GM12878 (cell line): Measurements from ENCODE around the gene CCDC43. TPM values are rescaled to one million over a fixed set of nuclear protein-coding genes. Genes with fewer than 3 reads are reported as not detected.
A peak's percentile ranks its signal among the peaks of the same experiment; 100 is the strongest.
"Not testable (repeated sequence)": the region's sequence is repeated elsewhere in the genome, so short reads cannot be mapped to it uniquely, and the experiment has no call there.

ENCODE experiments used
- ATAC-seq: fragments of 200-7000 bp; cut with Tn5 transposase; 3 replicates; pipeline ENCODE4 v1.9.1; 2020; ENCODE audit warnings: mild to moderate bottlenecking, moderate library complexity
- BruUV-seq: library from RNA; stranded (reverse); fragments of 400-500 nt; replicated peaks from 2 replicates; lab custom pipeline; 2021; lab: Mats Ljungman, UMichigan
- CTCF ChIA-PET: fragments of 300-600 bp; sonication (Branson Sonifier 250); formaldehyde crosslinking; extraction: SDS; loops from one replicate; lab custom pipeline; 2021; ENCODE audit warnings: inconsistent platforms; lab: Yijun Ruan, JAX
- POLR2A ChIA-PET: fragments of 350-600 bp; formaldehyde crosslinking; extraction: SDS; loops from one replicate; lab custom pipeline; 2021; ENCODE audit warnings: inconsistent platforms; lab: Charles Lee
- RAD21 ChIA-PET: fragments of 300-600 bp; sonication (Branson Sonifier 250); formaldehyde crosslinking; loops from one replicate; lab custom pipeline; 2023; ENCODE audit warnings: antibody characterized with exemption; ENCODE audit not compliant: unreplicated experiment; lab: Charles Lee
- SMC1A ChIA-PET: fragments of 300-600 bp; sonication (Branson Sonifier 250); formaldehyde crosslinking; loops from one replicate; lab custom pipeline; 2023; ENCODE audit not compliant: unreplicated experiment, uncharacterized antibody; lab: Charles Lee
- DNase-seq: peaks from one replicate; pipeline ENCODE4 v3.0.0-alpha.2; 2011; ENCODE audit warnings: low read depth, low spot score
- FAIRE-seq: peaks from 3 replicates; lab custom pipeline; 2011; peaks lifted over from hg19 to GRCh38; lab: Jason Lieb, UNC
- H2AFZ ChIP-seq: 2 replicates; pipeline ENCODE4 v1.6.0; 2011; ENCODE audit warnings: low read depth, low read length, control low read depth; ENCODE audit not compliant: control insufficient read depth
- H3K27ac ChIP-seq: 2 replicates; pipeline ENCODE4 v1.5.1; 2011; ENCODE audit warnings: control low read depth; ENCODE audit not compliant: control insufficient read depth, insufficient read depth
- H3K27me3 ChIP-seq, 2 experiments: replicated peaks in 1 of 2; 2 replicates each; pipeline versions ENCODE4 v1.6.0 to v1.6.1; 2011; ENCODE audit warnings: low read length in 1 of 2; ENCODE audit not compliant: control insufficient read depth in 2 of 2, insufficient read depth in 2 of 2
- H3K36me3 ChIP-seq, 2 experiments: 2 replicates each; pipeline ENCODE4 v1.5.1; 2011; ENCODE audit warnings: low read length in 1 of 2; ENCODE audit not compliant: control insufficient read depth in 2 of 2, insufficient read depth in 2 of 2
- H3K4me1 ChIP-seq: 2 replicates; pipeline ENCODE4 v1.6.1; 2011; ENCODE audit warnings: mild to moderate bottlenecking, low read length, moderate library complexity, mixed read lengths; ENCODE audit not compliant: control insufficient read depth, insufficient read depth
- H3K4me2 ChIP-seq: 2 replicates; pipeline ENCODE4 v1.6.0; 2011; ENCODE audit warnings: control low read depth; ENCODE audit not compliant: control insufficient read depth, insufficient read depth
- H3K4me3 ChIP-seq: fragments of 200-600 bp; sonication (generic); 2 replicates; pipeline ENCODE4 v1.5.1; 2016
- H3K79me2 ChIP-seq: 2 replicates; pipeline ENCODE4 v1.6.0; 2011; ENCODE audit warnings: low read length; ENCODE audit not compliant: control insufficient read depth, insufficient read depth
- H3K9ac ChIP-seq: 2 replicates; pipeline ENCODE4 v1.8.0; 2011; ENCODE audit warnings: low read length, control low read depth, mixed read lengths; ENCODE audit not compliant: control insufficient read depth, insufficient read depth
- H3K9me3 ChIP-seq: replicated peaks from 3 replicates; pipeline ENCODE4 v1.5.1; 2011; ENCODE audit warnings: mild to moderate bottlenecking, low read length; ENCODE audit not compliant: control insufficient read depth, insufficient read depth
- H4K20me1 ChIP-seq: 2 replicates; pipeline ENCODE4 v1.6.0; 2011; ENCODE audit not compliant: control insufficient read depth, insufficient read depth
- HDGF ChIP-seq: fragments of 450-650 bp; IDR thresholded peaks from 2 replicates; pipeline ENCODE4 v1.6.1; 2016; ENCODE audit warnings: antibody characterized with exemption
- WGBS: methylation state at CpG from one replicate; pipeline ENCODE4 v1.1.6; 2016; ENCODE audit warnings: low lambda C conversion rate; ENCODE audit not compliant: insufficient replicate concordance, insufficient coverage; ENCODE audit errors: missing lambda C conversion rate; 5-methylcytosine and 5-hydroxymethylcytosine counted together
- in situ Hi-C: fragments of 300-500 bp; cut with MboI; formaldehyde crosslinking; loops from 9 replicates; pipeline ENCODE4 v1.14.3; 2018; ENCODE audit warnings: mixed read lengths
- intact Hi-C: fragments of 100-400 bp; cut with micrococcal nuclease; formaldehyde crosslinking; loops from one replicate; pipeline ENCODE4 v1.14.2; 2022; ENCODE audit not compliant: unreplicated experiment
- polyA plus RNA-seq, 11 experiments: library from polyadenylated mRNA; depleted of rRNA in 4 of 11; unstranded in 6 of 11; stranded (reverse) in 5 of 11; fragments of >200 nt; fragmentation: Nextera tagmentation in 4 of 11; fragmentation: Illumina TruSeq in 1 of 11; extraction: Ambion mirVana in 4 of 11; extraction: Trizol in 1 of 11; gene quantifications; 1 replicate in 1 of 11; 2 replicates in 10 of 11; pipeline versions ENCODE4 v1.2.1 to v1.2.3, GENCODE V29; 2011 to 2016; ENCODE audit warnings: inconsistent platforms in 2 of 11, missing spikeins in 2 of 11, low read depth in 1 of 11
- total RNA-seq, 4 experiments: library from RNA; depleted of rRNA in 3 of 4; stranded (reverse); fragments of >200 nt in 3 of 4; fragmentation: Illumina TruSeq in 1 of 4; extraction: Trizol in 1 of 4; gene quantifications; 2 replicates each; pipeline versions ENCODE4 v1.2.1 to v1.2.3, GENCODE V29; 2013 to 2021
- TF ChIP-seq, protein P1 (sequence below): IDR thresholded peaks from 2 replicates; pipeline ENCODE4 v1.6.1; 2011; ENCODE audit warnings: mild to moderate bottlenecking, low read depth, low read length, moderate library complexity; ENCODE audit not compliant: insufficient replicate concordance
- TF ChIP-seq, protein P2 (sequence below), 3 experiments: IDR thresholded peaks in 2 of 3; conservative IDR thresholded peaks in 1 of 3; 2 replicates each; pipeline ENCODE4 v1.5.1; 2011; ENCODE audit warnings: low read depth in 3 of 3, low read length in 3 of 3, mild to moderate bottlenecking in 3 of 3, control low read depth in 2 of 3, moderate library complexity in 2 of 3, inconsistent platforms in 1 of 3, mixed read lengths in 1 of 3; ENCODE audit not compliant: control insufficient read depth in 2 of 3, insufficient read depth in 1 of 3; ENCODE audit errors: extremely low read depth in 1 of 3
- TF ChIP-seq, protein P3 (sequence below): IDR thresholded peaks from 2 replicates; pipeline ENCODE4 v1.6.1; 2011; ENCODE audit warnings: borderline replicate concordance, low read depth, mild to moderate bottlenecking, moderate library complexity, low read length; ENCODE audit not compliant: insufficient read depth, poor library complexity, severe bottlenecking

The CCDC43 gene
- total and polyA plus RNA-seq, 10 of the 15 experiments (the other 5 are each of a cell fraction or from before 2014, with no cell fraction given) = 10.8 to 42.3 (median 24.1) TPM

DNA sequence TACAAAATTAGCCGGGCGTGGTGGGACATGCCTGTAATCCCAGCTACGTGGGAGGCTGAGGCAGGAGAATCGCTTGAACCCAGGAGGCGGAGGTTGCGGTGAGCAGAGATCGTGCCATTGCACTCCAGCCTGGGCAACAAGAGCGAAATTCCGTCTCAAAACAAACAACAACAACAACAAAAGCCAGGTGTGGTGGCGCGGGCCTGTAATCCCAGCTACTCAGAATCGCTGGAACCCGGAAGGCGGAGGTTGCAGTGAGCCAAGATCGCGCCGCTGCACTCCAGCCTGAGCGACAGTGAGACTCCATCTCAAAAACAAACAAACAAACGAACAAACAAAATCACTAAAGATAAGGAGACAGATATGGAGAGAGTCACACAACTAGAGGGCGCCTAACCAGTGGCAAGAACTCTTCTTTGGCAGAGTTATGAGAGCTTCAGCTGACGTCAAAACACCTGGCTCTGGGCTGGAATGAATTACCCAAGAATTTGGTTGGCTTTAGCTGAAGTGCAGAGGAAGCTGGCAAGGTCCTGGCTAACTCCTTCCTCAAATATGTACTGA is 1.2 kb upstream of the CCDC43 start:
- BruUV-seq, H3K4me3 ChIP-seq, FAIRE-seq, H3K9ac ChIP-seq, in situ Hi-C loops, H3K9me3 ChIP-seq, H3K27me3 ChIP-seq, DNase-seq, H3K36me3 ChIP-seq, H3K4me1 ChIP-seq, H2AFZ ChIP-seq, intact Hi-C loops, H3K27ac ChIP-seq: not testable (repeated sequence)
- SMC1A ChIA-PET = interaction anchor here (0.9 to 1.4 kb wide), 3 partner anchors 10 to 19 kb away, joined by 3 to 4 read pairs (median 4); partner anchors contain the start of gene DBF4B
- Histone ChIP-seq H3K79me2 (peaks cover 18% of the 10 kb centered on the region), H3K4me2 (peak overlapping the region; percentile 87; the same call in 1 of the 2 replicates)
- 84% methylated on average over 21 of the region's 21 CpGs for WGBS
- CTCF ChIA-PET = interaction anchor here (0.6 to 2.5 kb wide), 12 partner anchors 9 to 187 kb away, joined by 3 to 28 read pairs (median 3); partner anchors contain the start of gene DBF4B
- peak; percentile 52 for ATAC-seq
- POLR2A ChIA-PET = interaction anchor here (1.0 to 2.6 kb wide), 2 partner anchors 17 to 208 kb away, joined by 3 to 10 read pairs; partner anchors contain the start of genes DBF4B and EFTUD2
- TF ChIP-seq, protein P1, sequence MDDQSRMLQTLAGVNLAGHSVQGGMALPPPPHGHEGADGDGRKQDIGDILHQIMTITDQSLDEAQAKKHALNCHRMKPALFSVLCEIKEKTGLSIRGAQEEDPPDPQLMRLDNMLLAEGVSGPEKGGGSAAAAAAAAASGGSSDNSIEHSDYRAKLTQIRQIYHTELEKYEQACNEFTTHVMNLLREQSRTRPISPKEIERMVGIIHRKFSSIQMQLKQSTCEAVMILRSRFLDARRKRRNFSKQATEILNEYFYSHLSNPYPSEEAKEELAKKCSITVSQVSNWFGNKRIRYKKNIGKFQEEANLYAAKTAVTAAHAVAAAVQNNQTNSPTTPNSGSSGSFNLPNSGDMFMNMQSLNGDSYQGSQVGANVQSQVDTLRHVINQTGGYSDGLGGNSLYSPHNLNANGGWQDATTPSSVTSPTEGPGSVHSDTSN = peak; percentile 3
- TF ChIP-seq, protein P2, sequence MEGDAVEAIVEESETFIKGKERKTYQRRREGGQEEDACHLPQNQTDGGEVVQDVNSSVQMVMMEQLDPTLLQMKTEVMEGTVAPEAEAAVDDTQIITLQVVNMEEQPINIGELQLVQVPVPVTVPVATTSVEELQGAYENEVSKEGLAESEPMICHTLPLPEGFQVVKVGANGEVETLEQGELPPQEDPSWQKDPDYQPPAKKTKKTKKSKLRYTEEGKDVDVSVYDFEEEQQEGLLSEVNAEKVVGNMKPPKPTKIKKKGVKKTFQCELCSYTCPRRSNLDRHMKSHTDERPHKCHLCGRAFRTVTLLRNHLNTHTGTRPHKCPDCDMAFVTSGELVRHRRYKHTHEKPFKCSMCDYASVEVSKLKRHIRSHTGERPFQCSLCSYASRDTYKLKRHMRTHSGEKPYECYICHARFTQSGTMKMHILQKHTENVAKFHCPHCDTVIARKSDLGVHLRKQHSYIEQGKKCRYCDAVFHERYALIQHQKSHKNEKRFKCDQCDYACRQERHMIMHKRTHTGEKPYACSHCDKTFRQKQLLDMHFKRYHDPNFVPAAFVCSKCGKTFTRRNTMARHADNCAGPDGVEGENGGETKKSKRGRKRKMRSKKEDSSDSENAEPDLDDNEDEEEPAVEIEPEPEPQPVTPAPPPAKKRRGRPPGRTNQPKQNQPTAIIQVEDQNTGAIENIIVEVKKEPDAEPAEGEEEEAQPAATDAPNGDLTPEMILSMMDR (IDR thresholded peaks at IDR 0.05 in 2 of 3, conservative IDR thresholded peaks at IDR 0.05 in 1 of 3; ENCODE audit: control insufficient read depth in 2 of 3, extremely low read depth in 1 of 3, insufficient read depth in 1 of 3, low read depth in 3 of 3, low read length in 3 of 3) = peak; percentile 33 to 36 (median 33); a peak in 4 of 6 replicates
- 0 out of 2 replicates have a peak, but pooled peaks have one; percentile 35 for TF ChIP-seq HDGF
- TF ChIP-seq, protein P3, sequence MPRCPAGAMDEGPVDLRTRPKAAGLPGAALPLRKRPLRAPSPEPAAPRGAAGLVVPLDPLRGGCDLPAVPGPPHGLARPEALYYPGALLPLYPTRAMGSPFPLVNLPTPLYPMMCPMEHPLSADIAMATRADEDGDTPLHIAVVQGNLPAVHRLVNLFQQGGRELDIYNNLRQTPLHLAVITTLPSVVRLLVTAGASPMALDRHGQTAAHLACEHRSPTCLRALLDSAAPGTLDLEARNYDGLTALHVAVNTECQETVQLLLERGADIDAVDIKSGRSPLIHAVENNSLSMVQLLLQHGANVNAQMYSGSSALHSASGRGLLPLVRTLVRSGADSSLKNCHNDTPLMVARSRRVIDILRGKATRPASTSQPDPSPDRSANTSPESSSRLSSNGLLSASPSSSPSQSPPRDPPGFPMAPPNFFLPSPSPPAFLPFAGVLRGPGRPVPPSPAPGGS = peak; percentile 60
- TF ChIP-seq, all 136 proteins: peak for 4; not testable (repeated sequence) for 132
- H4K20me1 ChIP-seq = not testable (repeated sequence)
- RAD21 ChIA-PET = interaction anchor here (0.5 to 1.1 kb wide), 3 partner anchors 21 to 145 kb away, joined by 3 to 4 read pairs (median 4); no protein-coding TSS in a partner anchor
